NCI-H2107 (cell line): ENCODE data around the gene R3HDM2.

Experiments
- DNase-seq: peaks from one replicate; lab custom pipeline; 2025; lab: John Stamatoyannopoulos, UW

The R3HDM2 gene

DNA sequence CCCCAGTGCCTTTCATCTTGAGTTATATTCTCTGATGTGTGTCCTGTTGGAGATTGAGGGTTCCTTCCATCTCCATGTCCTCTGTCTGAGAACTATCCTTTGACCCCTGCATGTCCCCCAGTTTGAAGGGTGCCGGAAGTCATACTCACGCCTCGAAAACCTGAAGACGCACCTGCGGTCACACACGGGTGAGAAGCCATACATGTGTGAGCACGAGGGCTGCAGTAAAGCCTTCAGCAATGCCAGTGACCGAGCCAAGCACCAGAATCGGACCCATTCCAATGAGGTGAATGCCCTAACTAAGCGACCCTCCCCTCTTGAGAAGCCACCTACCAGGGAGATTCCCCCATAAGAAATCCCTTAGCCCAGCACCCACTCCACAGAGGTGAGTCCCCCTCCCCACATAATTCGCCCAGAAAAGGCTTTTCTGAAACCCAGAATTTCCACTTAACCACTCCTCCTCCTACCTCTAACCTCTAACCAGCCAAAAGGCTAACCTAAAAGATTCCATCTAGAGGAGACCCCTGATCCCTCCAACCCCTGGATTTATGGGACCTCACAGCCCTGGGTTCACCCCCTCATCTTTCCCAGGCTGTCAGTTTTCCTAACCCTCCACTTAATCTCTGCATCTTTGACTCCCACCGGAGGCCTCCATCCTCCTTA is 36.5 kb upstream of the R3HDM2 start:
- no peak for DNase-seq

DNA sequence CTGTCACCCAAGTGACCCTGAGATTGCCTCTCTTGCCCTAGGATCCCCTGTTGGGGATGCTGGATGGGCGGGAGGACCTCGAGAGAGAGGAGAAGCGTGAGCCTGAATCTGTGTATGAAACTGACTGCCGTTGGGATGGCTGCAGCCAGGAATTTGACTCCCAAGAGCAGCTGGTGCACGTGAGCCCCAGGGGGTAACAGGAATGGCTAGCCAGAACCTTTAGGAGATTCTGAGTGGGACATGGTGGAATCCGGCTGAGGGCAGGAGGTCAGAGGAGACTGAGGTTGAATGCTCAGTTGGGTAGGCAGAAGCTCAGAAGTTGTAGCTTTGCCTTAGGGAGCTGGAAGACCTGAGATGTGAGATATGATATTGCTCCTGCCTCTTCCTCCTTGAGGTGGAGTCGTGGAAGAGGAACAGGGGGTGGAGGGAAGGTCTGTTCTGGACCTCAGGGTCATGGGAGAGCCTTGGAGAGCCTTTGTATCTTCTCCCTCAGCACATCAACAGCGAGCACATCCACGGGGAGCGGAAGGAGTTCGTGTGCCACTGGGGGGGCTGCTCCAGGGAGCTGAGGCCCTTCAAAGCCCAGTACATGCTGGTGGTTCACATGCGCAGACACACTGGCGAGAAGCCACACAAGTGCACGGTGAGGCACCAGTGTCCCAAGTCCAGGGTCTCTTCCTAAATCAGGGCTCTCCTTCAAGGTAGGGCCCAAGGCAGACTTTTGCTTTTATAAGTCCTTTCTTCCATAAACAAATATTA is 35.1 kb upstream of the R3HDM2 start:
- no peak for DNase-seq

DNA sequence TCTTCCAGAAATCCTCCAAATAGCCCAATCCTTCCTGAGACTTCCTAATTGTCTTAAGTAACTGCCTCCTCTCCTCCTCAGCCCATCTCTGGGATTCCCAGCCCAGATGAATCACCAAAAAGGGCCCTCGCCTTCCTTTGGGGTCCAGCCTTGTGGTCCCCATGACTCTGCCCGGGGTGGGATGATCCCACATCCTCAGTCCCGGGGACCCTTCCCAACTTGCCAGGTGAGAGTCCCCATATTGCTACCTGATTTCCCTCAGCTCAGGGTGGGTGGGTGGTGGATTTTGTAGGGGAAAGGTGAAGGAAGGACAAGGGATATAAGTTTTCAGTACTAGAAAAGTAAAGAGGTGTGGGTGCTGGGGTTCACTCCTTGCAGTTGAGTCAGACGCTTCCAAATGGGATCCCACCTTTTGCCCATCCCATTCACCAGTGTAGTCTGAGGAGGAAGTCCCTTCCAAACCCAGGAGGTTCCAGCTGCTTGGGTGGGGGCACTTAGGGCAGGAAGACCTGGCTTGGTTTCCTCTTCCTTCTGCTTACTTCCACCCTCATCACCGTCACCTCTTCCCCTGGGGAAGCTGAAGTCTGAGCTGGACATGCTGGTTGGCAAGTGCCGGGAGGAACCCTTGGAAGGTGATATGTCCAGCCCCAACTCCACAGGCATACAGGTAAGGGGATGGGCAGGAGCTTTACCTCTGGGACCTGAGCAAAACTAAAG is 34.3 kb upstream of the R3HDM2 start:
- DNase-seq: no peak

DNA sequence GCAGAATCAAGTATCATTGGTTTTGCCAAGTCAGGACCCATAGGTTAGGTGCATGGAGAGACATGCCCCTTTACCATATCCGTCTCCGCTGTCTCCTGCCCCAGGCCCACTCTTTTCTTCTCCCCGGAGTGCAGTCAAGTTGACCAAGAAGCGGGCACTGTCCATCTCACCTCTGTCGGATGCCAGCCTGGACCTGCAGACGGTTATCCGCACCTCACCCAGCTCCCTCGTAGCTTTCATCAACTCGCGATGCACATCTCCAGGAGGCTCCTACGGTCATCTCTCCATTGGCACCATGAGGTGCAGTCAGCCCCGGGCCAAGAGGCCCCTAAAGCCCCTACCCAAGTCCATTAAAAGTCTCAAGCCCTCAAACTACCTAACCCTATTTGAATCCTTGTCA is 33.7 kb upstream of the R3HDM2 start:
- no peak for DNase-seq

DNA sequence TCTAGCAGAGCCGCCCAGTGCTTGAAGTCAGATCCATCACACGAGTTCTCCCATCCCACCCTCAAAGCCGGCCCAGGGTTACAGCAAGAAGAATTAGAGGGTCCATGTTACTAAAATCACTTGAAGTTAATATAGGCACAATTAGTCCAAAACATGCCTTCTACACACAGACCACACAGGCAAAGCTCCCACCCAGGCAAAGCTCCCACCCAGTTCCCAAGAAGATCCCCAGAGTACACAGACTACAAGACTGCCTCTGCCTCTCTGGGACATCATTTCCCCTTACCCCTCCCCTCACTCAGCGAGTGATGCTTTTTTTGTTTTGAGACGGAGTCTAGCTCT is 32.0 kb upstream of the R3HDM2 start:
- DNase-seq: no peak

DNA sequence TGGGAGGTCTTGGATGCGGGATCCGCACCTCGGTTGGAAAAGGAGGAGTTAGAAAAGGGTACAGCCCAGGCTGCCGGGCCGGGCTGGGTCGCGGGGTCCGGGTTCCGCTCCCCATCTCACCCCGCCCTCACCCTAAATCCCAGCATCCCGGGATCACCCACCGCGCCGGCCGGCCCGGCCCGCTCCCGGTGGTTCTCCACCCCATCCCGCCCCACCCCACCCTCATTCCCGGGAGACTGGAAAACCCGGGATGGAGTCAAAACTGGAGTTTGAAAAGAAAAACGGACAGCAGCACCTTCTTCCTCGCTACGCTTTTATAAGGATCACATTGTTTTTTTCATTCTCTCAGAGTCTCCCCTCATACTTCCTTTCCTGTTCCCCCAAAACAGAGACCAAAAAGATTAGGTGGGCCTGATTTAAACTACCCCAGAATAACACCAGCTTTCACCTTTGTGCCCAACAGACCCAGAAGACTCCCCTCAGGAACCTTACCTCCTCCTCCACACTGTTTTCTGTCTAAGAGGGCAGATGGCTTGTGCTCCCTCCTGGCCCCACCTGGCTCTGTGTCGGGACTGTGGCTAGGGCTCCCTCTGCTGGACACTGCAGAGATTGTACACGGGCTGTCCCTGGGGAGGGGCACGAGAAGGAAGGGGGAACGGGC is 31.5 kb upstream of the R3HDM2 start:
- peak; percentile 91 for DNase-seq

DNA sequence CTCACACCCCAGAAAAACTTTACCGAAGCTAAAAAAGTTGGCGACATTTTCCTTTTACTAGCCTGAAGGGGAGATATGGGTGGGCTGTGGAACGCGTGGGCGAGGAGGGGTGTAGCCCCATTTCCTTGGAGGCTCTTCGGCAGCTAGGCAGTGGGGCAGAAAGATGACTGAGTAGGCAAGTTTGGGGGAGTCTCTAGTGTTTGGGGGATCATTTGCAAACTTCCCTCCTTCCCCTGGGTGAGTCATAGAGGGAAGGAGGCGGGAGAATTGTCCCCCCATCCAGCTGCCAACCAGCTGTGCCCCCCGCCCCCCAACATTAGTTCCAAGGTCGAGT is 31.0 kb upstream of the R3HDM2 start:
- no peak for DNase-seq

DNA sequence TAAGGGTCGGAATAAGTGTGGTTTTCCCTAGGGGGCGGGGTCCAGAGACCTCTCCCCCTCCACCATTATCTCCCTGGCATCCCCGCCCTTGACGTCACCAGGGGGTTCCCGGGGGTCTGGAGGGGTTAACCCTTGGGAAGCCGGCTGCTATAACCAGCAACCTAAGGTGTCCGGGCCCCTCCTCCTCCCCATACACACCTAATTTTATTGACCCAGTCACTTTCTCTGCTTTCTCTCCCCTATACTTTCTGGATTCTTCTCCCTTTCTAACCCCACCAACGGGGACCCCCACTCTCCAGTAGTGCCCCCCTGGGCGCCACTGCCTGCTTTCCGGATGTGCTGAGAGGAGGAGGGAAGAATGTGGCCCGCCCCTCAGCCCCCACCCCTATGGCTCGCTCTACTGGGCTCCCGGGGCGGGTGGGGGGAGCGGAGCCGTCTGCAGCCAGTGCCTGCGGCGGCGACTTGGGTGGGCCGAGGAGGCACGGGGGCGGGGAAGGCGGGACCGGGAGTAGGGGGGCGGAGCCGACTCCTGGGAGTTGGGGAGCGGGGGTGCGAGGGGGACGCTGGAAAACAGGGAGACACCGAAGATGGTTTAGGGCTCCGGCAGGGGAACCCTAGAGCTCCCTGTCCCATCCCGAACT is 30.6 kb upstream of the R3HDM2 start:
- DNase-seq: no peak

DNA sequence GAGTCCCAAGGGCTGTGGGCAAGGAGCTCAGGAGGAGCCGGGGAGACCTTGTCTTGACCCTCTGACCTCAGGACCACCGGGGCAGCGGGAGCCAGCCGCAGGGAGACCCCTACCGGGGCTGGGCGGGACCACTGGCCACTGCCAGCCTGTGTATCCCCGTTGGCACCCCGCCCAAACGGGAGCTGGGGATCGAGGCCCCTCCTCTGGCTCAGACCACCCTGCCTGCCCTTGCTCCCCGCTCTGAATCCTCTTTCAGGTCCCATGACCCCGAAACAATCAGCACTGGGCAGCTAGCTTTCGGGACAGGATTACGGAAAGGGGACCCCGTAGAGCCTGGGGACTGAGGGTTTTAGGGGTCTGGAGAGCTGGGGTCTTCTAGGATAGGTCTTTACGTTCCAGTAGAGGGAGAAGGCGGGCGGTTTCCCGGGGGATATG is 30.0 kb upstream of the R3HDM2 start:
- no peak for DNase-seq

DNA sequence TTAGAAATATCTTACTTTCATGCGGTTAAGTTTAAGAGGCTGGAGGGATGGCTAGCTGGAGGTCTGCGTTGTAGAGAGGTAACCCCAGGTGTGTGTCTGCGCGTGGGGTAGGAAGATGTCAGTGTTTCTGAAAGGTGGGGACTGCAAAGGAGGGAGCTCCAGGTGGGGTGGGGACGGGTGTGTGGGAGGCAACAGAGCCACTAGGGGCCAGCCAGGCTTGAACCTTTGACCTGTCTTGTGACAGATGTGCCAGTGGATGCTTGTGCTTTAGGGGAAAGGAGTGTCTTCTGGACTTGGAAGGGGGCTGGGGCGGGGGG is 29.6 kb upstream of the R3HDM2 start:
- no peak for DNase-seq

DNA sequence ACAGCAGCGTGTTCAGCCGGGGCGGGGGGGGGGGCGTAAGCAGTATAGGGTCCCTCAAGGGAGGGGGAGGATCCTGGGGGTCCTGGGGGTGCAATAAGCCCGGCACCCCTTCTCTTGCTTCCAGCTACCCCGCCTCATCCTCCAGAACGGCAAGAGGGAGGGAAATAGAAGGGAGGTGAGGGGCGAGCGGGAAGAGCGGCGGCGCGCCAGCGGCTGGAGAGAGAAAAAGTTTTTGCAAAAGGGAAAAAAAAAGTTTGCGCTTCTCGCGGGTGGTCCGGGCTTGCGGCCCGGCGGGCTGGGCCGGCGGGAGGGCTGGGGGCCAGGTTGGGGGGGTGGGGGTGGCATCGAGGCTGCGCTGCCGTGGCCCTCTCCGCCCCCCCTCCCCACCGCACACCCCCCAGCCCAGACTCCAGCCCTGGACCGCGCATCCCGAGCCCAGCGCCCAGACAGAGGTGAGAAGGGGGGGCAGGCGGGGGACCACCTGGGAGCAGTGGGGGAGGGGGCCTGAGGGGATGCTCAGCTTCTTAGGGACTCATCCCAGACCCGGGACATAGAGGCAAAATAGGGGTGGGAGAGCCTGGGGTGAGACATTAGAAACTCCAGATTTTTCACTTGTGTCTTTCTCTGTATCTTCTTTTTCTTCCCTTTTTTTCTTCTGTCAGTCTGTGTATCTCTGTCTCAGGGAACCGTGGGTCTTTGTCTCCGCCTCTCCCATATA is 29.1 kb upstream of the R3HDM2 start, which contains the start of gene GLI1:
Gene GLI1, plus strand, starts transcription at position 36 of the 718 bp plus-strand sequence. CDS start 3,907 bp downstream, outside the sequence.
- no peak for DNase-seq

DNA sequence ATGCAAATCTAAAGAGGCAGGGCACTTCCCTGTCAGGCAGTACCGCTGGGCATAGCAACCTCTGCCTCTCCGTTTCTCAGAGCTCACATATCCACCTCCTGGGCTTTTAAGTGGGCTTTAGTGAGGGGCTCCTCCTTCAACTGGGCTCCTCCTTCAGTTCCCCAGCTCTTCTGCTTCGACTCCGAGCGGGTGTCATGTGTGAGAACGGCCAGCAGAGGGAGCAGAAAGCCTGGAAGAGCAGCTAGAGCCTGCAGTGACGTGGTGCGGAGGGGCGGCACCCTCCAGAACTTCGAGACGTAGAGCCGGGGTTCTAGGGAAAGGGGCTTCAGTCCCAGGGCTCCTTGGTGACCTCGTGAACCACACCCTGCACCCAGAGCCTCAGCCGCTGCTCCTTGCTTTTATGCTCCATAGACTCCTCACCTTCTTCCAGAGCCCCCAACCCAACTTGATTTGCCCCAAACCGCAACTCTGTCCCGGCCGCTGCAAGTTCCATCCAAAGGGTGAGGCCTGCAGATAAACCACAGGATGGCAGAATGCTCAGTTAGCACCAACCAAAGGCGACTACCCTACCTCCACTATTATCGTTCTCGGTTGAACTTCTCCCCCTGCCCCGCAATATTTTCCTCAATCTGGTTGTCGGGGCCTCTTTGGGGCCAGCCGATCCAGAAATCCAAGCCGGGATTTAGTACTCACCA is 28.4 kb upstream of the R3HDM2 start:
- DNase-seq: peak; percentile 89

DNA sequence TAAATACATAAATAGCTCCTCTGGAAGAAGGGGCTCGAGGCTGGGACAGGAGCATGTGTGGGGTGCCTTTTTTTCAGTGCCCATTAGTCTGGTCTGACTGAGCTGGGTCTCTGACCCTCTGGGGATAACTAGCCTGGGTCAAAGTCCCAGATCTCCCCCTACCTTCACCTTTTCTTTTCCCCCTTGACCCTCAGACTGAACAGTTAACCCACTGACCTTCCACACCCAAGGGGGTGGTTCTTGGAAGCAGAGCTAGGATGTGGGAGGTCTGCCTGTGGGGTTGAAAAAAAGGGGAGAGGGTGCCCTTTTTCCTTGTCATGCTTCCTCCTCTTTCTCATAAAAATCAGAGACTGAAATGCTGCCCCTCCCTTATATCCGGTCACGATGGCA is 27.8 kb upstream of the R3HDM2 start:
- no peak for DNase-seq

DNA sequence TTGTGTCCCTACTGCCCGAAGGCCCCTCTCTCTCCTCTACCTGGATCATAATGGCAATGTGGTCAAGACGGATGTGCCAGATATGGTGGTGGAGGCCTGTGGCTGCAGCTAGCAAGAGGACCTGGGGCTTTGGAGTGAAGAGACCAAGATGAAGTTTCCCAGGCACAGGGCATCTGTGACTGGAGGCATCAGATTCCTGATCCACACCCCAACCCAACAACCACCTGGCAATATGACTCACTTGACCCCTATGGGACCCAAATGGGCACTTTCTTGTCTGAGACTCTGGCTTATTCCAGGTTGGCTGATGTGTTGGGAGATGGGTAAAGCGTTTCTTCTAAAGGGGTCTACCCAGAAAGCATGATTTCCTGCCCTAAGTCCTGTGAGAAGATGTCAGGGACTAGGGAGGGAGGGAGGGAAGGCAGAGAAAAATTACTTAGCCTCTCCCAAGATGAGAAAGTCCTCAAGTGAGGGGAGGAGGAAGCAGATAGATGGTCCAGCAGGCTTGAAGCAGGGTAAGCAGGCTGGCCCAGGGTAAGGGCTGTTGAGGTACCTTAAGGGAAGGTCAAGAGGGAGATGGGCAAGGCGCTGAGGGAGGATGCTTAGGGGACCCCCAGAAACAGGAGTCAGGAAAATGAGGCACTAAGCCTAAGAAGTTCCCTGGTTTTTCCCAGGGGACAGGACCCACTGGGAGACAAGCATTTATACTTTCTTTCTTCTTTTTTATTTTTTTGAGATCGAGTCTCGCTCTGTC is 26.1 kb upstream of the R3HDM2 start:
- DNase-seq: no peak

DNA sequence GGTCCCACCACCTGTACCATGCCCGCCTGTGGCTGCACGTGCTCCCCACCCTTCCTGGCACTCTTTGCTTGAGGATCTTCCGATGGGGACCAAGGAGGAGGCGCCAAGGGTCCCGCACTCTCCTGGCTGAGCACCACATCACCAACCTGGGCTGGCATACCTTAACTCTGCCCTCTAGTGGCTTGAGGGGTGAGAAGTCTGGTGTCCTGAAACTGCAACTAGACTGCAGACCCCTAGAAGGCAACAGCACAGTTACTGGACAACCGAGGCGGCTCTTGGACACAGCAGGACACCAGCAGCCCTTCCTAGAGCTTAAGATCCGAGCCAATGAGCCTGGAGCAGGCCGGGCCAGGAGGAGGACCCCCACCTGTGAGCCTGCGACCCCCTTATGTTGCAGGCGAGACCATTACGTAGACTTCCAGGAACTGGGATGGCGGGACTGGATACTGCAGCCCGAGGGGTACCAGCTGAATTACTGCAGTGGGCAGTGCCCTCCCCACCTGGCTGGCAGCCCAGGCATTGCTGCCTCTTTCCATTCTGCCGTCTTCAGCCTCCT is 25.4 kb upstream of the R3HDM2 start:
- peak; percentile 26 for DNase-seq

DNA sequence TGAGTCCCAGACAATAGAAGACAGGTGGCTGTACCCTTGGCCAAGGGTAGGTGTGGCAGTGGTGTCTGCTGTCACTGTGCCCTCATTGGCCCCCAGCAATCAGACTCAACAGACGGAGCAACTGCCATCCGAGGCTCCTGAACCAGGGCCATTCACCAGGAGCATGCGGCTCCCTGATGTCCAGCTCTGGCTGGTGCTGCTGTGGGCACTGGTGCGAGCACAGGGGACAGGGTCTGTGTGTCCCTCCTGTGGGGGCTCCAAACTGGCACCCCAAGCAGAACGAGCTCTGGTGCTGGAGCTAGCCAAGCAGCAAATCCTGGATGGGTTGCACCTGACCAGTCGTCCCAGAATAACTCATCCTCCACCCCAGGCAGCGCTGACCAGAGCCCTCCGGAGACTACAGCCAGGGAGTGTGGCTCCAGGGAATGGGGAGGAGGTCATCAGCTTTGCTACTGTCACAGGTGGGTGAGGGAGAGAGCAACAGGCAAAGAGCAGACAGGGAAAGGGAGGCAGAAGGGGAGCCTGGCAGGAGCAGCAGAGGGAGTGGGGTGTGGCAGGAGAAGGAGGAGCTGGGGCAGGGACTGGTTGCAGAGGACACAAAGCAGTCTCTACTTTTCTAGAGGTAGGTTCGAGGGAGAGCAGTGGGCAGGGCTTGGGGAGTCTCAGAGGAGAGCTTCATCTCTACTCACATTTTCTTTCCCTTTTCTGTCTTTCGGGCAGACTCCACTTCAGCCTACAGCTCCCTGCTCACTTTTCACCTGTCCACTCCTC is 24.7 kb upstream of the R3HDM2 start:
- DNase-seq: peak; percentile 82

DNA sequence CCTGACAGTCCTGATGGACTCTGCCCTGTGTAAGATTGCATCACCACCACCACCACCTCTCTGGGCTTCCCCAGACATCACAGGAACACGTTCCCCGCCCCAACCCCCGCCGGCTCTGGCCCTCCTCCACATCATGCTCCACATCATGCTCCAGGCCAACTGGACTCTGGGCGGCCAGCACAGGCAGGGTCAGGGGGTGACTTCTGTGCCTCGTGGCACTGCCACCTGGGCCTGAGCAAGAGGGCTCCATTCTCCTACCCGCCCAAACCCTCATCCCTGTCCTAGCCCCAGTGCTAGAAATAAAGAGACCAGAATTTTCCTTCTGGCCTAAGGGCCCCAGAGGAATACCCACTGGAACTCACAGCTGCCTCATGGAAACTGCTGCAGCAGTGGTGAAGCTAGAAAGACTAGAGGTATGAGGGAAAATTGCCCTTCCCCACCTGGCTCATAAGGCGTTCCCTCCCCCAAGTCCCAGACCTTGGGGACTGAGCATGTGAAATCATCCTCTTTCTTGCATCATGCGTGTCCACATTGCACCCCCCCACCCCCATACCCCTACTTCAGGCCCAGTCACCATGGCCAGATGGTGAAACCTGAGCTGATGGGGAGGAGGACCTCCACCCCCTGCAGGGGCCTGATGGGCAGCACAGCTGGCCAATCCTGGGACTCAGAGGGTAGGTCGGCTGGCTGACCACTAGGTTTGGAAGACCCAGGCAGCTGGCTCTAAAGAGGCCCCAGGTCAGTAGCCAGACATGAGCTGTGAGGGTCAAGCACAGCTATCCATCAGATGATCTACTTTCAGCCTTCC is 23.9 kb upstream of the R3HDM2 start, which contains the start of gene INHBE:
Gene INHBE, plus strand, starts transcription at position 742 of the 808 bp plus-strand sequence. CDS start 230 bp downstream, outside the sequence.
- peak; percentile 82 for DNase-seq

DNA sequence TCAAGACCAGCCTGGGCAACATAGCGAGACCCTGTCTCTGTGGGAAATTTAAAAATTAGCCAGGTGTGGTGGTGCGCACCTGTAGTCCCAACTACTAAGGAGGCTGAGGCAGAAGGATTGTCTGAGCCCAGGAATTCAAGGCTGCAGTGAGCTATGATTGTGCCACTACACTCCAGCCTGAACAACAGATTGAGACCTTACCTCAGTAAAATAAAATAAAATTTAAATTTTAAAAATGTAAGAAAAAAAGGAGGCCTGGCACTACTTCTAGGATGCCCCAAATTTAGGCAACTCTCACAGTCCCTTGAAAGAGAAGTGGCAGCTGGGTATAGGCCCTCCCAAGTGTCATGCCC is 23.3 kb upstream of the R3HDM2 start:
- DNase-seq: no peak
